Right renal cortex interstitium (tissue), 3 donors: ENCODE results near the gene GSS. TPM values are rescaled to one million over a fixed set of nuclear protein-coding genes. Genes with fewer than 3 reads are reported as not detected.

Source experiments
- DNase-seq, 3 donors: peaks; one replicate each; pipeline ENCODE4 v3.0.0-alpha.2; 2013; ENCODE audit warnings: low read depth in 3 of 3, low spot score in 2 of 3
- polyA plus RNA-seq, 3 donors: library from polyadenylated mRNA; unstranded; fragments of 120-200 nt; gene quantifications; one replicate each; pipeline ENCODE4 v1.2.1, GENCODE V29; 2013; ENCODE audit not compliant: insufficient read length in 3 of 3

Gene GSS
- polyA plus RNA-seq, 3 donors = 54.3 to 61.2 (median 56.5) TPM

DNA sequence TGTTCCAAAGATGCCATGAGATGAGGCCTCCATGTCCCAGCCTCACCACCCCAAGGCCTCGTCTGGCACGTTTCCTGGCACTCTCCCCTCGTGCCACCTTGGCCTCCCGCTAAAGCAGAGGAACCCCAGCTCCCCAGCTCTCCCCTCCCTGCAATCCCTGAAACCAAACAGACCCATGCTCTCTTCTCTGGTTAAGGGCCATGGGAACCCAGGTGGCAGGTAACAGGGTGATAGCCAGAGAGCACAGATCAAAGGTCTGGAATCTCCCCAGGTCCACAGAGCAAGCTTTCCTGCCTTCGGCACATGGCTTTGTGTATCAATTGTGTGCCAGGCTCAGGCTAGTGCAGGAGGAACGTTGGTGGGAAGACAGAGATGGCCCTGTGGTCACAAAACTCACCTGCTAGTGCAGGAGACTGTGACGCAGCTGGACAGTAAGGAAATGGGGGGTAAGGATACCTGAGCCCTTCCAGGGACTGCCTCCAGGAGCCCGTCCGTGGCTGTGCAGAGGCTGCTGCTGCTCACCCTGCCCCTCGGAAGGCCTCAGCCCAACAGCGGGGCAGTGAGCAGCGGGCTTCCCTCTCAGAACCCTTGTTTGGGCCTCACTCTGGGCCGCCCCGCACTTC lies 39.0 kb upstream of the GSS start:
- DNase-seq = no peak

DNA sequence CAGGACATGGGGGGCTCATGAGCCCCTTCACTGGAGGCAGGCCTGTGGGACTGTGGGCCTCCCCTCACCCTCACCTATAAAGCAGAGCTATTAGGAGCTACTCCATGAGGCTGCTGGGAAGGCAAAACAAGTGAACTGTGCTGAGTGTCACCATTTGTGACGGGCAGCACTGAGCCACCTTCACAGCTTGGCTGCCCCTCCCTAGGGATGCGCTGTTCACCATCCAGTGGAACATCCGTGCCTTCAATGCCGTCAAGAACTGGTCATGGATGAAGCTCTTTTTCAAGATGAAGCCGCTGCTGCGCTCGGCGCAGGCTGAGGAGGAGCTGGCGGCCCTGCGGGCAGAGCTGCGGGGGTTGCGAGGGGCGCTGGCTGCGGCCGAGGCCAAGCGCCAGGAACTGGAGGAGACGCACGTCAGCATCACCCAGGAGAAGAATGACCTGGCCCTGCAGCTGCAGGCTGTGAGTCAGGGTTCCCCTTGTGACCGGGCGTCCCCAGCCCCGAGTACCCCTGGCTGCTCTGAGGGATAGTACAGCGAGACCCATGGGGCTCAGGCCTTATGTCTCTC lies 38.4 kb upstream of the GSS start:
- no peak for DNase-seq

GRCh38 chr20:34992751-34993417 lies 37.3 kb upstream of the GSS start:
- no peak for DNase-seq

- DNase-seq = no peak
These were observed 35.1 kb upstream of the GSS start for GRCh38 chr20:34990661-34991214.

DNA sequence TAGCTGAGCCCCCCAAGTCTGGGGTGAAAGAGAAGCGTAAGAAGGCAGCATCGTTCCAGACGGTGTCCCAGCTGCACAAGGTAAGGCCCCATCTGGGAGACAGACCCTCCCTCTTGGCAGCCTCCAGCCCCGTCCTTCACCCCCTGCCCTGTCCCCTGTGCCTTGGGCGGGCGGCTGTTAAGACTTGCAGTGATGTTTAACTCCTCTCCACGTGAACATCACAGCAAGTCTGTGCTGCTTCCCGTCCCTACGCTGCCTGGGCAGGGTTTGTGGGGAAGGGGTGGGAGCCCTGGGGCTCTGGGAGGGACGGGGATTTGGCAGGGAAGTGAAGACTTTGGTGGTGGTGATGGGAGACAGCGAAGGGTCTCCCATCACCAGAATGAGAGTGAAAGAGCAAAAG lies 34.6 kb upstream of the GSS start:
- no peak for DNase-seq

DNA sequence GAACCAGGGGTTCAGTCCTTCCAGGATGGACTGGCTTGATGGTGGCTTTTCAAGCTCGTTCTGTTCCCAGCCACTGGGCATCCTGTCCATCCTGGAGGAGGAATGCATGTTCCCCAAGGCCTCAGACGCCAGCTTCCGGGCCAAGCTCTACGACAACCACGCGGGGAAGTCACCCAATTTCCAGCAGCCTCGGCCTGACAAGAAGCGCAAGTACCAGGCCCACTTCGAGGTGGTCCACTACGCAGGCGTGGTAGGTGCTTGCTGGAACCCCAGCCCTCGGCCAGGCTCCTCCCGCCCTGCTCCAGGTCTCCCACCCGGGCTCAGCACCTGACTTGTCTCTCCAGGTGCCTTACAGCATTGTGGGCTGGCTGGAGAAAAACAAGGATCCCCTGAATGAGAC lies 34.1 kb upstream of the GSS start:
- no peak for DNase-seq

DNA sequence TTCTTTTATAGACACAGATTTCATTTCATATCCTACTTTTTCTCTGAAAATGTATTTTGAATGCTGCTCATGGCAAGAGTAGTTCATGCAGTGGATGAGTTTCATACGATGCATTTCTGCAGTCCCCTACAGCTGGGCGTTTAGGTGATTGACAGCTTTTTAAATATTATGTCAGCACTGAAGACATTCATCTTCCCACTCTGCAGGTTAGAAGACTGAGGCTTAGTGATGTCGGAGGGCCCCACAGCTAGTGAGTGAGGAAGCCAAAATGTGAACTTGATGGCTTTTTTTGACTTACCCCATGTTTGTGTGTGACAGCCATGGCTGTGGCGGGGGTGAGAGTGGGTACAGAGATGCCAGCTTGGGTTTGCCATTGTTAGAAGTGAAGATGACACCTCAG lies 33.5 kb upstream of the GSS start:
- no peak for DNase-seq

DNA sequence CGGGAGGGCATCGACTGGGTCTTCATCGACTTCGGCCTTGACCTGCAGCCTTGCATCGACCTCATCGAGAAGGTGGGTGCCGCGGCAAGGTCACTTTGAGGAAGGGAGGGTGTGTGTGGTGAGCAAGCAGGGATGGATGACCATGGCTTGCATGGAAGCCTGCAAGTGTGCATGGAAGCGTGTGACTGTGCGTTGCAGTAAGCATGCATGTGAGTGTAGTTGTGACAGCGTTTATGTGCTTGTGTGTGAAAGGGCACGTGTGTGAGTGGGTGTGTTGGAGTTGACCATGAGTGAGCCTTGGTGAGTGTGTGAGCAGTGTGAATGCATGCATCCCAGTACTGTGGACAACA lies 32.6 kb upstream of the GSS start:
- DNase-seq = no peak

GRCh38 chr20:34987288-34988190 lies 31.9 kb upstream of the GSS start:
- DNase-seq = no peak

DNA sequence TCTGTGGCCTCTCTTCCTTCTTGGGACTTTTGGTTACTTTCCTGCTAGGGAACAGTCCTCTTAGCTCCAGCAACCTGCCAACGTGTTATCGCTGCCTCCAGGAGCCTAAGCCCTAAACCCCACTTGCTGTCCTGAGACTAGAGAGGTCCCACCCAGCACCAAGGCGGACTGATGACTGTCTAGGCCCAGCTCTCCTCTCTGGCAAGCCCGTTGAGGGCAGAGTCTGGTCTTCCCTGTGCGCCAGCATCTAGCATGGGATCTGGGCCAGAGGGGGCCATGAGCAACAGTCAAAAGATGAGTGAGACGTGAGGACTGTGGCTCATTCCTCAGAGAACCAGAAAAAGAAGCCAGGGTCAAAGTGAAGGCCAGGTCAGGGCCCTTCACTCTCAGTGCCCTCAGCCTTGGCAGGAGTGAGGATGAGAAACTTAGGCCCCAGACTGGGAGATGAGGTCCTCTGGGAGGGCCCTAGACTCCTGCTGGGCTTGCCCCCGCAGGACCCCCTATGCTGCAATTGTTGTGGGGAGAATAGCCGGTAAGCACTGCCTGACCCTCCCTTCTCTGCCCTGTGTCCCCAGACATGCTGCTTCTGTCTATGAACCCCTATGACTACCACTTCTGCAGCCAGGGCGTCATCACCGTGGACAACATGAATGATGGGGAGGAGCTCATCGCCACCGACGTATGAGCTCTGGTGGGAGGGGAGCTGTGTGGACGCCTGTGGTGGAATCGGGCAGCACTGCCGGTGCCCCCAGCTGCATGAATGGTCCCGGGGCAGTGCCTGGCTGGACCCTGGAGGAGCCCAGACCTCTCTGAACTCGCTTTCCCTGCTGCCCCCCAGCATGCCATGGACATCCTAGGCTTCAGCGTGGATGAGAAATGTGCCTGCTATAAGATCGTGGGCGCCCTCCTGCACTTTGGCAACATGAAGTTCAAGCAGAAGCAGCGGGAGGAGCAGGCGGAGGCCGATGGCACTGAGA lies 31.0 kb upstream of the GSS start:
- no peak for DNase-seq

DNA sequence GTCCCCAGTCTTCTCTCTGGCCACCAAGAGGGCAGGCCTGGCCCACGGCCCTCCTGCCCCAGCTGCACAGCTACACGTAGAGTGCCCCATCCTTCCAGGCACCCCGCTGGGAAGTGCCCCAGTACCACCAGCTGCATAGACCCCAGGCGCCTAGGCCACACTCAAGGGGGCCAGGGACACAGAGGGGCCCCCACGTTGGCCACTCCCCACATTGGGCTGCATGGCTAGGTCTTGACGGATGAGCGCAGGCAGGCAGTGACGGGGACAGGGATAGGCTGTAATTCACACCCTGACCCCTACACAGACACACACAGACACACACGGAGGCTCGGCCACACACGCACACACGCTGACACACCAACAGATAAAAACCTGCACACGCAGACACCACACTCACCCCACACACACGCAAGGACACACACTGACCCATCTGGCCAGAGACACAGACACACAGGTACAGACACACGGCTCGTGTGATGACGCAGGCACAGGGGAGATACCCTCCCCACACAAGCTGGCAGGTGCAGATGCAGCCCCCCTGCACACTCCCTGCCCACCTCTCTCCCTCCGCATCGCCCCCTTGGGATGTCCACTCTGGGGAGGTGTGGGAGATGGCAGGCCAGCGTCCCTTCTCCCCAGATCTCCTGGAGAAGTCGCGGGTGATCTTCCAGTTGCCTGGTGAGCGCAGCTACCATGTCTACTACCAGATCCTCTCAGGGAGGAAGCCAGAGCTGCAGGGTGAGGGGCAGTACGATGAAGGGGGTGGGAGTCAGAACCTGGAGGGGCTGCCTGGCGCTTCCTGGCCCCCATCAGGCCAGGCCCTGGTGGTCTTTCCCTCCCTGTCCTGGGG lies 30.1 kb upstream of the GSS start:
- DNase-seq = no peak

DNA sequence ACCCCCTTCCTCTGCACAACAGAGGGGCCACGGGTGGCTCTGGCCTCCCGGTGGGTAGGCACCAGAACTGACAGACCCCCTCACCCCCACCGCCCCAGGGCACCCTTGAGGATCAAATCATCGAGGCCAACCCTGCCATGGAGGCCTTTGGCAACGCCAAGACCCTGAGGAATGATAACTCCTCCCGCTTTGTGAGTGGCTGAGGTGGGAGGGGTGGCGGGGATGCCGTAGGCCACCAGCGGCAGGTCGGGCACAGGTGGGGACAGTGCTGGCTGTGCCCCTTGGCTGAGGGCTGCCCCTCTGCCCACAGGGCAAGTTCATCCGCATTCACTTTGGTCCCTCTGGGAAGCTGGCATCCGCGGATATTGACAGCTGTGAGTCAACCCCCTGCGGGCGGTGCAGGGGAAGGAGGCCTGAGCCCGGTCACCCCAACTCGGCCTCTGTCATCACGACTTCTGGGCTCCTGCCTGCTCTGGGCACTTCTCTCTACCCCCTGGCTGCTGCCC lies 29.2 kb upstream of the GSS start:
- no peak for DNase-seq

GRCh38 chr20:34983995-34984735 lies 28.6 kb upstream of the GSS start:
- DNase-seq = no peak

GRCh38 chr20:34983089-34983820 lies 27.6 kb upstream of the GSS start:
- no peak for DNase-seq

GRCh38 chr20:34982270-34983088 lies 26.9 kb upstream of the GSS start:
- DNase-seq = no peak

GRCh38 chr20:34980543-34981233 lies 25.1 kb upstream of the GSS start:
- no peak for DNase-seq
